ENCODE measurements around the gene PHACTR4. TPM values are rescaled to one million over a fixed set of nuclear protein-coding genes. Genes with fewer than 3 reads are reported as not detected.
"Not testable (repeated sequence)": the region's sequence is repeated elsewhere in the genome, so short reads cannot be mapped to it uniquely, and the experiment has no call there.

PHACTR4 gene
- polyA plus RNA-seq: 10 to 100 TPM in 1 of 3 donors, 1 to 10 TPM in 2; 4.2 to 22.5 (median 6.9) TPM

DNA sequence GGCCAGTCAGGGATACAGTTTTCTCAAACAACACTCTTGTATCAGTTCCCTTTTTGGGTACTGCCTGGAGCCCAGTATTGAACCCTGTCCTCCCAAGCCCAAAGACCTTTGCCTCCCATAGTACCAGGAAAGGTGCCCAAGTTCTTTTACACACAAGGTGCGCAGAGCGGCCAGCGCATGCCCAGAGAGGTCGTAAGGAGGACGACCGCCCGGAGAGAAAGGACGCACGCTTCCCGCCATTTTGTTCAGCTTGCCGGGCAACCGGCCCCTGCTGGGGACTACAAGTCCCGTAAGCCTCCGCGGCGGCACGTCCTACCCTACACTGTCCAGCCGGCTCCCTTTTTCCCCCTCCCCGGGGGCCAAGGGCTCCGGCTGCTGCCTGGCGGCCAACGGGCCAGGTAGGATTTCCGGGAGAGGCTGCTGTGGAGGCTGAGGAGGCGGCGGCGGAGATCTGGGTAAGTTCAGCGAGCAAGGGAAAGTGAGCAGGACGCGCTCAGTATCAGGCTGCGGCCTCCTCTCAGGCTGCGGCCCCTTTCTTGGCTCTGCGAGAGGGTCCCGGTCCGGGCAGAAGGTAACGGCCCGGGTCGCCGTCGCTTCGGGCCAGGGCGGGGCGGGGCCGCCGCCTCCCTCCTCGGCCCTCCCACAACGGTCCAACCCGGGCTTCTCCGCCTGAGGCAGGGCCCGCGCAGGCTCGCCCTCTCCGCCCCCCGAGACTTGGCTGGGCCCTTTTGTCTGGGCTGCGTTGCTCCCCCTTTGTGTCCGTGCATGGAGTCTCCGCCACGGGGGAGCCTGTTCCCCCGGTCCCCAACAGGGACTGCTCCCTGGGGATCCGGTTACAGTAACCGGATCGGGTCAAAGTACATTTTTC lies at the start of gene PHACTR4:
PHACTR4 (plus strand) TSS at position 370 of the 868 bp plus-strand sequence. CDS start 37,708 bp downstream, outside the sequence.
- DNase-seq: peak; percentile 72 to 76 (median 75)
- H3K9me3 Mint-ChIP-seq: no peaks in the 10 kb centered on the region
- H3K27ac Mint-ChIP-seq: peak within 1 kb of the TSS; percentile 82 to 93 (median 88)
- H3K4me1 Mint-ChIP-seq: peaks cover 41 to 60% of the 10 kb centered on the region in 2 donors
- peaks cover 4 to 9% (median 6%) of the 10 kb centered on the region in 3 donors for H3K27me3 Mint-ChIP-seq (ENCODE audit: low read depth in 3 of 3)
- peak within 1 kb of the TSS; percentile 91 to 95 (median 93) for H3K4me3 Mint-ChIP-seq
- H3K36me3 Mint-ChIP-seq: no peaks in the 10 kb centered on the region

DNA sequence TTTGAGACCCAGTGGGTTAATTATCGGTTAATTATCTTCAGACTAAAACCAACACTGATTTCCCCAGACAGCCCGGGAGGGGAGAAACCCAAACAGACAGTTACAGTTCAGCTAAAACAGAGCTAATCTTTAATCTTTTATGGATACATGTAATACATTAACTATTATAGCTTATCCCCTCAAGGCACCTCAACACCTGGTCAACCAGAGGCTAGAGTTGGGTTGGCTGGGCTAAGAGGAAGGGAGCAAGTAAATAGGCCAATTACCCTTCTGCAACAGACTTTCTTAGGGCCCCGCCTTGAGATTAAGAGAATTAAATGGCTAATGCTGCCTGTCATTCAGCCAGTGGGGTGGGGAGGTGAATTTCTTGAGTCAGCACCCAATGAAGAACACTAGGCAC lies 47.3 kb upstream of the PHACTR4 start:
- no peaks in the 10 kb centered on the region for H3K4me1 Mint-ChIP-seq
- peaks cover 0 to 1% (median 0%) of the 10 kb centered on the region in 6 donors for H3K9me3 Mint-ChIP-seq
- peaks cover 0 to 4% (median 0%) of the 10 kb centered on the region in 3 donors for H3K27me3 Mint-ChIP-seq (ENCODE audit: low read depth in 3 of 3)
- no peaks in the 10 kb centered on the region for H3K36me3 Mint-ChIP-seq
- H3K4me3 Mint-ChIP-seq: no peak overlapping the region
- H3K27ac Mint-ChIP-seq: no peak overlapping the region
- no peak for DNase-seq

DNA sequence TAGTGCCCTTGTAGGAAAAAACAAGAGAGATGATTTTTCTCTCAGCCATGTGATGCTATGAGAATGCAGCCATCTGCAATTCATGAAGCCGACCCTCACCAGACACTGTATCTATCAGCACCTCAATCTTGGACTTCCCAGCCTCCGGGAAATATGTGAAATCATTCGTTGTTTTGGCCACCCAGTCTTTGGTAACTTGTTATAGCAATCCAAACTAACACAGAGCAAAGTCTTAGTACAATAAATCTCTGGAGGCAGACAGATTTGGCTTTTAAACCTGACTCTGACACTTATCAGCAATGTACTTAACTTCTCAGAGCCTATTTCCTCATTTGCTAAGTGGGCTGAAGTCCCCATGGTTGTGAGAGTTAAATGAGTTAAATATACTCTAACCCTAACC lies 45.8 kb upstream of the PHACTR4 start:
- Mint-ChIP-seq H3K36me3 (peaks cover 0 to 1% (median 0%) of the 10 kb centered on the region in 3 donors), H3K4me3 (no peak overlapping the region), H3K9me3 (peaks cover 0 to 1% (median 0%) of the 10 kb centered on the region in 6 donors), H3K27ac (peak overlapping the region in 1 of 6 donors; percentile 37), H3K27me3 (ENCODE audit: low read depth in 3 of 3) (peaks cover 2 to 9% (median 7%) of the 10 kb centered on the region in 3 donors), H3K4me1 (peaks cover 4 to 6% of the 10 kb centered on the region in 2 donors)
- DNase-seq: no peak

DNA sequence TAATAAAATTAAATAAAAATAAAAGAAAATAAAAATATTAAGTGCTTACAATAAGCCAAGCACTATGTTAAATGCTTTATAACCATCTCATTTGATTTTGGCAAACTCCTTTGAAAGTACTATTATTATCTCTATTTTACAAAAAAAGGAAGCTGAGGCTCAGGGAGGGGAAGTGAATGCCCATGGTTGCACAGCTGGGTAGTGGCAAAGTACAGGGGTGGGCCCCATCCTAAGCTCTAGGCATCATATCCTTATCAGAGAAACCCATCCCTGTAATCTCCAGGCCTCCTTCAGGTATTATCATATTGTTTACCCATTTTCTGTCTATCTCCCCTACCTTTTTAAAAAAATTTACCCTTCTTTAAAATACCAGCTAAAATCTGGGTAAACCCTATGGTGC lies 43.0 kb upstream of the PHACTR4 start:
- peaks cover 13 to 20% (median 15%) of the 10 kb centered on the region in 3 donors for H3K27me3 Mint-ChIP-seq (ENCODE audit: low read depth in 3 of 3)
- H3K4me3 Mint-ChIP-seq: no peak overlapping the region

DNA sequence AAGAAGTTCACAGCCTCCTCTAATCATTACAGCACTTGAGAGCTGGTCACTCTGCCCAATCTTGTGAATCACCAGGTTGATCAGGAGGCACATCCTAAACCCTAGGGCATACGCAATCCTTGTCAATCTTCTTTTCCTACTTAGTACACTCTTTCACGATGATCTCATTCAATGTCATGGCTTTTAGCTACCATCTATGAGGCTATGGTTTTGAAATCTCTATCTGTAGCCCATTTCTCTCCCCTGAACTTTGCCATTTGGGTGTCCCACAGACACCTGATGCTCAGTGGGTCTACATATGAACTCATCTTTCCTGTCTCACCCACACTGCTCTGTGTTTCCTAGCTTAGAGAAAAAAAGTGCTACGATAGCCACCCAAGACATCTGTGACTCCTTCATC lies 42.6 kb upstream of the PHACTR4 start:
- Mint-ChIP-seq H3K4me1 (peaks cover 30 to 33% of the 10 kb centered on the region in 2 donors), H3K27ac (peak overlapping the region in 1 of 6 donors; percentile 3), H3K36me3 (peaks cover 4 to 6% (median 4%) of the 10 kb centered on the region in 3 donors), H3K9me3 (peaks cover 0 to 2% (median 0%) of the 10 kb centered on the region in 6 donors), H3K27me3 (ENCODE audit: low read depth in 3 of 3) (peaks cover 13 to 20% (median 15%) of the 10 kb centered on the region in 3 donors), H3K4me3 (peak overlapping the region in 3 of 5 donors; percentile 1 to 94 (median 6))
- no peak for DNase-seq

More for the DNA sequence above, 43.0 kb upstream of the PHACTR4 start:
- no peak for DNase-seq
- Mint-ChIP-seq H3K36me3 (peaks cover 1 to 4% (median 2%) of the 10 kb centered on the region in 3 donors), H3K27ac (no peak overlapping the region), H3K4me1 (peaks cover 26 to 30% of the 10 kb centered on the region in 2 donors), H3K9me3 (peaks cover 0 to 2% (median 0%) of the 10 kb centered on the region in 6 donors)

DNA sequence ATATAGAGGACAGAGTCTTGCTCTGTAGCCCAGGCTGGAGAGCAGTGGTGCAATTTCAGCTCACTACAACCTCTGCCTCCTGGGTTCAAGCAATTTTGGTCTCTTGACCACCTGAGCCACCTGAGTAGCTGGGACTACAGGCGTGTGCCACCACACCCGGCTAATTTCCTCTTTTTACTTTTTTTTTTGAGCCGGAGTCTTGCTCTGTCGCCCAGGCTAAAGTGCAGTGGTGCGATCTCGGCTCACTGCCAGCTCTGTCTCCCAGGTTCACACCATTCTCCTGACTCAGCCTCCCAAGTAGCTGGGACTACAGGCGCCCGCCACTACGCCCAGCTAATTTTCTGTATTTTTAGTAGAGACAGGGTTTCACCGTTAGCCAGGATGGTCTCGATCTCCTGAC lies 42.1 kb upstream of the PHACTR4 start:
- not testable (repeated sequence) for DNase-seq, H3K9me3 Mint-ChIP-seq, H3K36me3 Mint-ChIP-seq, H3K27ac Mint-ChIP-seq
- Mint-ChIP-seq H3K4me1 (peaks cover 32 to 37% of the 10 kb centered on the region in 2 donors), H3K27me3 (ENCODE audit: low read depth in 3 of 3) (peaks cover 13 to 20% (median 15%) of the 10 kb centered on the region in 3 donors), H3K4me3 (peak overlapping the region in 4 of 5 donors; percentile 1 to 94 (median 53))

DNA sequence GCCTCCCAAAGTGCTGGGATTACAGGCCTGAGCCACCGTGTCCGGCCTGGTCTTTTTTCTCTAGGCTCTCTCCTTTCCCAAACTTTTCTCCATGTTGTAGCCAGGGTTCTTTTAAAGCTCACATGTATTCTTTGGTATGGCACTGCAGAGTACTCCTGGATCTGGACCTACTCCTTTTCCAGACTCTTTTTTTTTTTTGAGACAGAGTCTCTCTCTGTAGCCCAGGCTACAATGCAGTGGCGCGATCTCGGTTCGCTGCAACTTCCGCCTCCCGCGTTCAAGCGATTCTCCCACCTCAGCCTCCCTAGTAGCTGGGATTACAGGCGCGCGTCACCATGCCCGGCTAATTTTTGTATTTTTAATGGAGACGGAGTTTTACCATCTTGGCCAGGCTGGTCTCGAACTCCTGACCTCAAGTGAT lies 41.3 kb upstream of the PHACTR4 start:
- H3K4me3 Mint-ChIP-seq: peak overlapping the region; percentile 89 to 99 (median 92)
- peak overlapping the region; percentile 94 to 100 (median 96) for H3K27ac Mint-ChIP-seq
- H3K36me3 Mint-ChIP-seq: peaks cover 10 to 16% (median 12%) of the 10 kb centered on the region in 3 donors
- H3K9me3 Mint-ChIP-seq: peaks cover 0 to 2% (median 0%) of the 10 kb centered on the region in 6 donors
- H3K4me1 Mint-ChIP-seq: peaks cover 37 to 45% of the 10 kb centered on the region in 2 donors
- H3K27me3 Mint-ChIP-seq (ENCODE audit: low read depth in 3 of 3): peaks cover 13 to 20% (median 15%) of the 10 kb centered on the region in 3 donors
- no peak for DNase-seq

DNA sequence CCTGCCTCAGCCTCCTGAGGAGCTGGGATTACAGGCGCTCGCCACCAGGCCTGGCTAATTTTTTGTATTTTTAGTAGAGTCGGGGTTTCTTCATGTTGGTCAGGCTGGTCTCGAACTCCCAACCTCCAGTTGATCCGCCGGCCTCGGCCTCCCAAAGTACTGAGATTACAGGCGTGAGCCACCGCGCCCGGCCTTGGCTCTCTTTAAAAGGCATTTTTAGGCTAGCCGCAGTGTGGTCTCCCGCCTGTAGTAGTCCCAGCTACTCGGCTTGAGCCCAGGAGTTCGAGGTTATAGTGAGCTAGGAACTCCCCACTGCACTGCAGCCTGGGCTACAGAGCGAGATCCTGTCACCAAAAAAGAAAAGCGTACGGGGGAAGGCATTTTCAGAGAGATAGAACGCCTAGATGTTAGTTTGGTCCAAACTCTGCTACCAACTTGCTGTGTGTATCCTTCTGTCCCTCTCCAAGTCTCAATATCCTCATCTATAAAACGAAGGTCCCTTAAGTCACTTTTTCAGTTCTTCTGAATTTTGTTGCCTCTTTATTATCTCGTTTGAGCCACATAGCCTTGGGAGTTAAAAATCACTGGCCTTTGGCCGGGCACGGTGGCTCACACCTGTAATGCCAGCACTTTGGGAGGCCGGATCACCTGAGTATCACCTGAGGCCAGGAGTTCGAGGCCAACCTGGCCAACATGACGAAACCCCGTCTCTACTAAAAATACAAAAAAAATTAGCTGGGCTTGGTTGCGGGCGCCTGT lies 40.0 kb upstream of the PHACTR4 start:
- H3K27ac Mint-ChIP-seq: peak overlapping the region; percentile 94 to 100 (median 96)
- peaks cover 11 to 23% (median 13%) of the 10 kb centered on the region in 3 donors for H3K36me3 Mint-ChIP-seq
- peaks cover 37 to 46% of the 10 kb centered on the region in 2 donors for H3K4me1 Mint-ChIP-seq
- peaks cover 13 to 20% (median 15%) of the 10 kb centered on the region in 3 donors for H3K27me3 Mint-ChIP-seq (ENCODE audit: low read depth in 3 of 3)
- peak overlapping the region; percentile 89 to 99 (median 92) for H3K4me3 Mint-ChIP-seq
- H3K9me3 Mint-ChIP-seq: peaks cover 0 to 2% (median 0%) of the 10 kb centered on the region in 6 donors
- no peak for DNase-seq

DNA sequence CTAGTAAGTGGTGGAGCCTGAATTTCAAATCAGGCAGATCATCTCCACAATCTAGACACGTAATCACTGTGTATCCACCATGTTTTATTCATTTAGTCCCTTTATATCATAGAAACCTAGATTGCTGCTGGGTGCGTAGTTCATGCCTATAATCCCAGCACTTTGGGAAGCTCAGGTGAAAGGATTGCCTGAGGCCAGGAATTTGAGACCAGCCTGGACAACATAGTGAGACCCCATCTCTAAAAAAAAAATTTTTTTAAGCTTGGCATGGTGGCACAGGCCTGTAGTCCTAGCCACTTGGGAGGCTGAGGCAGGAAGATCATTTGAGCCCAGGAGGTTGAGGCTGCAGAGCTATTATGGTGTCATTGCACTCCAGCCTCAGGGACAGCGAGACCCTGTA lies 30.6 kb upstream of the PHACTR4 start:
- DNase-seq: no peak
- Mint-ChIP-seq H3K27ac (no peak overlapping the region), H3K27me3 (ENCODE audit: low read depth in 3 of 3) (no peaks in the 10 kb centered on the region), H3K4me1 (no peaks in the 10 kb centered on the region), H3K9me3 (no peaks in the 10 kb centered on the region), H3K4me3 (no peak overlapping the region), H3K36me3 (peaks cover 3 to 7% (median 6%) of the 10 kb centered on the region in 3 donors)

DNA sequence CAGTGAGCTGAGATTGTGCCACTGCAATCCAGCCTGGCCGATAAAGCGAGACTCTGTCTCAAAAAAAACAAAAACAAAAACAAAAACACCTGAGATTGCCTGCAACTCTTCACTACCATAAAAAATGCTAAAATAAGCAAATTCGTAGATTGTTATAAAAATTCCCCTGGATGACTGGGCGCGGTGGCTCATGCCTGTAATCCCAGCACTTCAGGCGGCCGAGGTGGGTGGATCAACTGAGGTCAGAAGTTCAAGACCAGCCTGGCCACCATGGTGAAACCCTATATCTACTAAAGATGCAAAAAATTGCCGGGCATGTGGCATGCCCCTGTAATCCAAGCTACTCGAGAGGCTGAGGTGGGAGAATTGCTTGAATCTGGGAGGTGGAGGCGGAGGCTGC lies 30.0 kb upstream of the PHACTR4 start:
- H3K9me3 Mint-ChIP-seq: no peaks in the 10 kb centered on the region
- H3K36me3 Mint-ChIP-seq: peaks cover 2 to 6% (median 3%) of the 10 kb centered on the region in 3 donors
- no peak for DNase-seq
- no peak overlapping the region for H3K27ac Mint-ChIP-seq
- no peak overlapping the region for H3K4me3 Mint-ChIP-seq
- H3K27me3 Mint-ChIP-seq (ENCODE audit: low read depth in 3 of 3): no peaks in the 10 kb centered on the region
- H3K4me1 Mint-ChIP-seq: no peaks in the 10 kb centered on the region

DNA sequence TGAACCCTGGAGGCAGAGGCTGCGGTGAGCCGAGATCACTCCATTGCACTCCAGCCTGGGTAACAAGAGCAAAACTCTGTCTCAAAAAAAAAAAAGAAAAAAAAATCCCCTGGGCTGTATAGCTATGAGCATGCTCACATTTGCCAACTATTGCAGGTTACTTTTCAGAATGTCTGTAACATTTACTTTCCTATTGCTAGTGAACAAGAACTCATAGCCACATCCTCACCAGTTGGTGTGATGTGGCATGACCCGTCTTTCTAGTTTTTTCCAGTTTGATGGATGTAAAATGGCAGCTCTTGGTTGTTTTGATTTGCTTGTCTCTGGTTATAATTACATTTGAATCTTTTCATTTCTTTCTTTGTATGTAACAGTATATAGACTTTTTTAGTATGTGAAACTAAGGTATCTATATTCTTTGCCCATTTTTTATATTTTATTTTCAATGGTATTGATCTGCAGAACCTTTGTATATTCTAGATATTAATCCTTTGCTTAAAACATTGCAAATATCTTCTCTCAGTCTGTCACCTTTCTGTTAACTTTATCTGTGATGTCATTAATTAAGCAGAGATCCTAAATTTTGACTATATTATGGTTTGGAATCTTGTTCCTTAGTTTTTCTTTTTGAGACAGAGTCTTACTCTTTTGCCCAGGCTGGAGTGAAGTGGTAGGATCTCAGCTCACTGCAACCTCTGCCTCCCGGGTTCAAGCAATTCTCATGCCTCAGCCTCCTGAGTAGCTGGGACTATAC lies 29.1 kb upstream of the PHACTR4 start:
- H3K27me3 Mint-ChIP-seq (ENCODE audit: low read depth in 3 of 3): no peaks in the 10 kb centered on the region
- H3K9me3 Mint-ChIP-seq: no peaks in the 10 kb centered on the region
- no peak overlapping the region for H3K27ac Mint-ChIP-seq
- H3K4me3 Mint-ChIP-seq: no peak overlapping the region
- H3K36me3 Mint-ChIP-seq: peaks cover 0 to 4% (median 3%) of the 10 kb centered on the region in 3 donors
- H3K4me1 Mint-ChIP-seq: no peaks in the 10 kb centered on the region
- no peak for DNase-seq

DNA sequence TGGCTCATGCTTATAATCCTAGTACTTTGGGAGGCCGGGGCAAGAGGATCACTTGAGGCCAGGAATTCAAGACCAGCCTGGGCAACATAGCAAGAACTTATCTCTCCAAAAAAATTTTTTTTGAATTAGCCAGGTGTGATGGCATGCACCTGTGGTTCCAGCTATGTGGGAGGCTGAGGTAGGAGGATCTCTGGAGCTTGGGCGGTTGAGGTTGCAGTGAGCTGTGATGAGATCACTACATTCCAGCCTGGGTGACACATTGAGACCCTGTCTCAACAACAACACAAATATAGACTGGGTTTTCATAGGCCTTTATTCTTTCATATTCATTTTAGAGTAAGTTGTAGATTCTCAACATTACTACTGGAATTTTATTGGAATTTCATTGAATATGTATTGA lies 27.9 kb upstream of the PHACTR4 start:
- Mint-ChIP-seq H3K36me3 (no peaks in the 10 kb centered on the region), H3K4me1 (peaks cover 0 to 7% of the 10 kb centered on the region in 2 donors), H3K4me3 (no peak overlapping the region), H3K27me3 (ENCODE audit: low read depth in 3 of 3) (no peaks in the 10 kb centered on the region), H3K9me3 (no peaks in the 10 kb centered on the region), H3K27ac (no peak overlapping the region)
- DNase-seq: no peak

DNA sequence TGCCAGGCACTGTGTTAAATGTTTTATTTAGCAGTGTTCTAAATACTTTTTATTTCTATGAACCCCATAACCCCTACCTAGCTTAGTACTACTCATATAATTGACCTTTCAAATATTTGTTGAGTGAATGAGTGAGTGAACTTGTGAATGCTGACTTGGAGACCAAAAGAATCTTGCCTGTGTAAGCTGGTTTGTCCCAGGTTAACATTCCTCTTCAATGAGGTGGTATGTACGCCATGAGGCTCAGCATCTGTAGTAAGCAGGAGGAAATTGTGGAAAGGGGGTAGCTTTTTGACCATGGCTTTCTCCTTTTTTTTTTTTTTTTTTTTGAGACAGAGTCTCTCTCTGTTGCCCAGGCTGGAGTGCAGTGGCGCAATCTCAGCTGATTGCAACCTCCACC lies 26.1 kb upstream of the PHACTR4 start:
- no peak overlapping the region for H3K27ac Mint-ChIP-seq
- H3K27me3 Mint-ChIP-seq (ENCODE audit: low read depth in 3 of 3): no peaks in the 10 kb centered on the region
- H3K4me1 Mint-ChIP-seq: peaks cover 0 to 7% of the 10 kb centered on the region in 2 donors
- H3K9me3 Mint-ChIP-seq: no peaks in the 10 kb centered on the region
- H3K4me3 Mint-ChIP-seq: no peak overlapping the region
- no peak for DNase-seq
- no peaks in the 10 kb centered on the region for H3K36me3 Mint-ChIP-seq

Data from immature natural killer cell (primary cell).